HEK293T (cell line): ENCODE measurements around the gene USP34.
"Not testable (repeated sequence)": the region's sequence is repeated elsewhere in the genome, so short reads cannot be mapped to it uniquely, and the experiment has no call there.

ENCODE experiments used
- CTCF ChIA-PET: fragments of 350-600 bp; formaldehyde crosslinking; extraction: SDS; loops from one replicate; lab custom pipeline; 2021; ENCODE audit warnings: antibody characterized with exemption, inconsistent platforms; lab: Yijun Ruan, JAX
- POLR2A ChIA-PET: fragments of 350-600 bp; formaldehyde crosslinking; extraction: SDS; loops from one replicate; lab custom pipeline; 2020; ENCODE audit warnings: antibody characterized with exemption, inconsistent platforms; lab: Yijun Ruan, JAX
- DNase-seq: peaks from one replicate; pipeline ENCODE4 v3.0.0; 2012; ENCODE audit warnings: mixed read lengths; ENCODE audit errors: extremely low spot score
- ARNT ChIP-seq: fragments of 450-650 bp; IDR thresholded peaks from 2 replicates; pipeline ENCODE4 v1.6.1; 2017; ENCODE audit warnings: mild to moderate bottlenecking
- BHLHE40 ChIP-seq: fragments of 450-650 bp; IDR thresholded peaks from 2 replicates; pipeline ENCODE4 v1.6.1; 2016; ENCODE audit warnings: mild to moderate bottlenecking, moderate library complexity, borderline replicate concordance
- CTBP1 ChIP-seq: fragments of 450-650 bp; IDR thresholded peaks from 2 replicates; pipeline ENCODE4 v1.6.1; 2016; ENCODE audit warnings: borderline replicate concordance
- ELF4 ChIP-seq: fragments of 450-650 bp; IDR thresholded peaks from 2 replicates; pipeline ENCODE4 v1.6.1; 2017; ENCODE audit warnings: antibody characterized with exemption
- FOXA1 ChIP-seq: fragments of 450-650 bp; IDR thresholded peaks from 2 replicates; pipeline ENCODE4 v1.6.1; 2016; ENCODE audit warnings: mild to moderate bottlenecking
- FOXK2 ChIP-seq: fragments of 450-650 bp; IDR thresholded peaks from 2 replicates; pipeline ENCODE4 v1.6.1; 2016; ENCODE audit warnings: mild to moderate bottlenecking
- FOXM1 ChIP-seq: fragments of 450-650 bp; IDR thresholded peaks from 2 replicates; pipeline ENCODE4 v1.6.1; 2017; ENCODE audit warnings: mild to moderate bottlenecking, borderline replicate concordance
- HDGF ChIP-seq: fragments of 450-650 bp; IDR thresholded peaks from 2 replicates; pipeline ENCODE4 v1.6.1; 2017; ENCODE audit warnings: antibody characterized with exemption, borderline replicate concordance
- L3MBTL2 ChIP-seq: fragments of 450-650 bp; conservative IDR thresholded peaks from 2 replicates; pipeline ENCODE4 v1.6.1; 2016; ENCODE audit warnings: mild to moderate bottlenecking
- LEF1 ChIP-seq: fragments of 450-650 bp; IDR thresholded peaks from 2 replicates; pipeline ENCODE4 v1.6.1; 2017; ENCODE audit warnings: mild to moderate bottlenecking, borderline replicate concordance
- NFRKB ChIP-seq: fragments of 450-650 bp; IDR thresholded peaks from 2 replicates; pipeline ENCODE4 v1.6.1; 2016; ENCODE audit warnings: mild to moderate bottlenecking, moderate library complexity
- PKNOX1 ChIP-seq: fragments of 450-650 bp; IDR thresholded peaks from 2 replicates; pipeline ENCODE4 v1.6.1; 2016
- SP1 ChIP-seq: fragments of 450-650 bp; IDR thresholded peaks from 2 replicates; pipeline ENCODE4 v1.6.1; 2017
- SUZ12 ChIP-seq: fragments of 450-650 bp; IDR thresholded peaks from 2 replicates; pipeline ENCODE4 v1.6.1; 2016; ENCODE audit warnings: mild to moderate bottlenecking
- TARDBP ChIP-seq: fragments of 450-650 bp; IDR thresholded peaks from 2 replicates; pipeline ENCODE4 v1.6.1; 2016
- ZNF384 ChIP-seq: fragments of 450-650 bp; IDR thresholded peaks from 2 replicates; pipeline ENCODE4 v1.6.1; 2016

Gene USP34

DNA sequence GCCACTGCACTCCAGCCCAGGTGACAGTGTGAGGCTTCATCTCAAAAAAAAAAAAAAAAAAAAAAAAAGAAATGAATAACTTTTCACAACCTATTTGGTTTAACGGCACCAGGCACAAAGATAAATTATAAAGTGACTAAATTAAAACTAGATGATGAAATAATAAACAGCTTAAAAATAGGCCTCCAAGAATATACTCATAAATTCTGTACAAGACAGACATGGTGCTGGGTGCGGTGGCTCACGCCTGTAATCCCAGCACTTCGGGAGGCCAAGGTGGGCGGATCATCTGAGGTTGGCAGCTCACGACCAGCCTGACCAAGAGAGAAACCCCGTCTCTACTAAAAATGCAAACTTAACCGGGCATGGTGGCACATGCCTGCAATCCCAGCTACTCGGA is 19.7 kb downstream of the USP34 start:
- no peak for TF ChIP-seq FOXM1
- no peak for TF ChIP-seq ARNT
- no peak for TF ChIP-seq PKNOX1
- TF ChIP-seq NFRKB, result no peak
- TF ChIP-seq SP1, result no peak
- TF ChIP-seq CTBP1, result no peak
- no peak for TF ChIP-seq BHLHE40
- TF ChIP-seq ELF4, result no peak
- no peak for TF ChIP-seq SUZ12
- no peak for TF ChIP-seq FOXA1
- TF ChIP-seq L3MBTL2, result no peak
- TF ChIP-seq ZNF384, result no peak
- TF ChIP-seq FOXK2, result no peak
- TF ChIP-seq LEF1, result no peak
- TF ChIP-seq HDGF, result no peak
- ChIA-PET POLR2A (no interaction called here), CTCF (no interaction called here)
- no peak for DNase-seq

- POLR2A ChIA-PET, result no interaction called here
- TF ChIP-seq FOXK2, result no peak
- TF ChIP-seq HDGF, result no peak
- TF ChIP-seq SP1, result no peak
- TF ChIP-seq PKNOX1, result no peak
- no peak for TF ChIP-seq LEF1
- TF ChIP-seq ELF4, result no peak
- no peak for TF ChIP-seq BHLHE40
- no peak for TF ChIP-seq FOXA1
- TF ChIP-seq CTBP1, result no peak
- no peak for TF ChIP-seq NFRKB
- no peak for TF ChIP-seq ARNT
- no peak for TF ChIP-seq L3MBTL2
- TF ChIP-seq SUZ12, result no peak
- no peak for TF ChIP-seq FOXM1
- no peak for TF ChIP-seq TARDBP
- CTCF ChIA-PET, result no interaction called here
- DNase-seq, result no peak
Observed at GRCh38 chr2:61450144-61450543, 20.7 kb downstream of the USP34 start.

DNA sequence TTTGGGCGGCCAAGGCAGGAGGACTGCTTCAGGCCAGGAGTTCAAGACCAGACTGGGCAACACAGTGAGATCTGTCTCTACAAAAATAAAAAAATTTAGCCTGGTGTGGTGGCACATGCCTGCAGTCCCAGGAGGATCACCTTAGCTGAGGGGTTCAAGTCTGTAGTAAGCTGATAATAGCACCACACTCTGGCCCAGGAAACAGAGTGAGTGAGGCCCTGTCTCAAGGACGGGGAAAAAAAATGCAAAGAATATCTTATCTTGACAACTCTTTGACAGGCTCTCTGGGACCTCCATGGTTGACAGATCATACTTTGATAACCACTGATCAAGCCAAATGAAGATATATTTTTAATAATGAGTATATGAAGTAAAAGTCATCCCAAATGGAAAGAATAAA is 22.7 kb downstream of the USP34 start:
- TF ChIP-seq ELF4 (no peak), ZNF384 (no peak), TARDBP (no peak), PKNOX1 (no peak), ARNT (no peak), SP1 (no peak), FOXK2 (no peak), FOXA1 (no peak), NFRKB (no peak), SUZ12 (no peak), BHLHE40 (no peak), LEF1 (no peak)
- ChIA-PET POLR2A (no interaction called here), CTCF (no interaction called here)
- DNase-seq, result no peak

- POLR2A ChIA-PET, DNase-seq: not testable (repeated sequence)
- CTCF ChIA-PET, result interaction anchor here (0.6 kb wide), 2 partner anchors 21 to 52 kb away, joined by 3 to 7 read pairs; no protein-coding TSS in a partner anchor
Observed at GRCh38 chr2:61446971-61447370, 23.9 kb downstream of the USP34 start.

DNA sequence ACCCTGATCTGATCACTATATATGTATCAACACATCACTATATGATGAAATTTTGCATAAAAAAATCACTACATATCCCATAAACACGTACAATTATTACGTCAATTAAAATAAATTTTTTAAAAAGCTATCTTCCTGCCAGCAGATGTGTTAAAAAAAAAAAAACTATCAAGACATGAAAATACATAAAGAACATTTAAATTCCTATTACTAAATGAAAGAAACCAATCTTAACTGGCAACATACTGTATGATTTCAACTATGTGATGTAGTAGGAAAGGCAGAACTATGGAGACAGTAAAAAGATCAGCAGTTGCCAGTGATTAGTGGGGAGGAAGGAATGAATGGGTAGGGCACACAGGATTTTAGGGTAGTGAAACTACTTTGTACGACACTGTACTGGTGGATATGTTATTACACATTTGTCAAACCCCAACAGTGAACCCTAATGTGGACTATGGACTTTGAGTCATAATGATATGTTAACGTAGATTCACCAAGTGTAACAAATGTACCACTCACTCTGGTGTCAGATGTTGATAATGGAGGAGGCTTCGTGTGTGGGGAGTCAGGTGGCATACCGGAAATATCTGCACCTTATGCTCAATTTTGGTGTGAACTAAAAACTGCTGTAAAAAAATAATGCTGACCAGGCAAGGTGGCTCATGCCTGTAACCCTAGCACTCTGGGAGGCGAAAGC is 27.4 kb downstream of the USP34 start:
- ChIA-PET CTCF (interaction anchor here (0.6 kb wide), 1 partner anchor 16 kb away, joined by 3 read pairs; no protein-coding TSS in a partner anchor), POLR2A (no interaction called here)
- DNase-seq, result no peak
- TF ChIP-seq SUZ12 (no peak), SP1 (no peak), CTBP1 (no peak), HDGF (no peak), FOXM1 (no peak), ARNT (no peak), BHLHE40 (no peak), LEF1 (no peak), PKNOX1 (no peak), FOXK2 (no peak), NFRKB (no peak), L3MBTL2 (no peak), ZNF384 (no peak)
